Measurements from ENCODE around the gene NAXE.
A peak's percentile ranks its signal among the peaks of the same experiment; 100 is the strongest.
"Not testable (repeated sequence)": the region's sequence is repeated elsewhere in the genome, so short reads cannot be mapped to it uniquely, and the experiment has no call there.

NAXE gene

DNA sequence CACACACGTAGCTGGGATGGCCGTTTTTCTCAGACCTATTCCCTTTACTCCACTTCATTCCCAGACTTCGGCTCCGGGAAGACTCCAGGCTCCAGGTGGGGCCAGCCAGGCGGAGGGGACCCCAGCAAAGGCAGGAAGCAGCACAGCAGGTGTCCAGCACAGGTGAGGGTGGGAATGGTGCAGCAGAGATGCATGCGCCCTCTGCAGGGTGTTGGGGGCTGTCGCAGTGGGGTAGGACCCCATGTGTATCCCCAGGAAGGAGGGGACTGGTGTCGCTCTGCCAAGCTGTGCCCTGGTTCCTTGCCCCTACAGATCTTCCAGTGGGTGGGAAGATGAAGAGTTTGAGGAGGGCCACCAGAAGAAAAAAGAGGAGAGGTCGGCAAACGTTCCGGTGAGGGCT is 6.8 kb upstream of the NAXE start:
- TF ChIP-seq, protein P1, sequence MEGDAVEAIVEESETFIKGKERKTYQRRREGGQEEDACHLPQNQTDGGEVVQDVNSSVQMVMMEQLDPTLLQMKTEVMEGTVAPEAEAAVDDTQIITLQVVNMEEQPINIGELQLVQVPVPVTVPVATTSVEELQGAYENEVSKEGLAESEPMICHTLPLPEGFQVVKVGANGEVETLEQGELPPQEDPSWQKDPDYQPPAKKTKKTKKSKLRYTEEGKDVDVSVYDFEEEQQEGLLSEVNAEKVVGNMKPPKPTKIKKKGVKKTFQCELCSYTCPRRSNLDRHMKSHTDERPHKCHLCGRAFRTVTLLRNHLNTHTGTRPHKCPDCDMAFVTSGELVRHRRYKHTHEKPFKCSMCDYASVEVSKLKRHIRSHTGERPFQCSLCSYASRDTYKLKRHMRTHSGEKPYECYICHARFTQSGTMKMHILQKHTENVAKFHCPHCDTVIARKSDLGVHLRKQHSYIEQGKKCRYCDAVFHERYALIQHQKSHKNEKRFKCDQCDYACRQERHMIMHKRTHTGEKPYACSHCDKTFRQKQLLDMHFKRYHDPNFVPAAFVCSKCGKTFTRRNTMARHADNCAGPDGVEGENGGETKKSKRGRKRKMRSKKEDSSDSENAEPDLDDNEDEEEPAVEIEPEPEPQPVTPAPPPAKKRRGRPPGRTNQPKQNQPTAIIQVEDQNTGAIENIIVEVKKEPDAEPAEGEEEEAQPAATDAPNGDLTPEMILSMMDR (conservative IDR thresholded peaks at IDR 0.05; ENCODE audit: low read depth, low read length), result peak; percentile 13
- no peak for DNase-seq (ENCODE audit: low read depth)
- H3K4me3 ChIP-seq (ENCODE audit: low read depth, low read length), result no peak overlapping the region

- no peak for DNase-seq (ENCODE audit: low read depth)
- no peak overlapping the region for H3K4me3 ChIP-seq (ENCODE audit: low read depth, low read length)
- TF ChIP-seq, protein P1 (conservative IDR thresholded peaks at IDR 0.05; ENCODE audit: low read depth, low read length), result no peak
Measured at GRCh38 chr1:156586323-156586722, 5.3 kb upstream of the NAXE start.

DNA sequence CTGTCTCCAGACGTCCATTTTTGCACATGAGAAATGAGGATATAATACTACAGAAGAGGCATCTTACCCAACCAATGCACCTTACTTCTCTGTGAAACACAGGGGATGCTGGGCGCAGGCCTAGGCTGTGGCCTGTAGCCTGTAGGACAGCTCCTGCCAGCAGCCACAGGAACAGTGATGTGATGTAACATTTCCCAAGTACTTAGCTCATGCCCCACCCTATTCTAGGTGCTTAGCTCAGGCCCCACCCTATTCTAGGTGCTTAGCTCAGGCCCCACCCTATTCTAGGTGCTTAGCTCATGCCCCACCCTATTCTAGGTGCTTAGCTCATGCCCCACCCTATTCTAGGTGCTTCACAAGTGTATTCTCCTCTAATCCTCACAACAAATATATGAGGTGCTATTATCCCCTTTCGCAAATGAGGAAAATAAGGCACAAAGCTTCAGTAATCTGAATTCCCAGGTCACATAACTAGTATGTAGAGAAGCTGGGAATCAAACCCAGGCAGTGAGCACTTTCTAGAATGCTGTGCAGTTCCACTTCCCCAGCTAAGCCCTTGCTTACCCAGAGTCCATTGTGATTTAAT is 4.6 kb upstream of the NAXE start:
- DNase-seq (ENCODE audit: low read depth), result no peak
- TF ChIP-seq, protein P1 (conservative IDR thresholded peaks at IDR 0.05; ENCODE audit: low read depth, low read length), result no peak
- no peak overlapping the region for H3K4me3 ChIP-seq (ENCODE audit: low read depth, low read length)

DNA sequence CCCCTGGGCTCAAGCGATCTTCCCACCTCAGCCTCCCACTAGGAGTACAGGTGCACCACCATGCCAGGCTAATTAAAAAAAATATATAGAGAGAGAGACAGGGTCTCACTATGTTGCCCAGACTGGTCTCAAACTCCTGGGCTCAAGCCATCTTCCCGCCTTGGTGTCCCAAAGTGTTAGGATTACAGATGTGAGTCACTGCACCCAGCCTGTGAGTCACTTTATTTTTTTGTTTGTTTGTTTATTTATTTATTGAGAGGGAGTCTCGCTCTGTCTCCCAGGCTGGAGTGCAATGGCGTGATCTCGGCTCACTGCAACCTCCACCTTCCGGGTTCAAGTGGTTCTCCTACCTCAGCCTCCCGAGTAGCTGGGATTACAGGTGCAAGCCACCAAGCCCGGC is 3.6 kb upstream of the NAXE start:
- not testable (repeated sequence) for H3K4me3 ChIP-seq (ENCODE audit: low read depth, low read length); DNase-seq (ENCODE audit: low read depth)

DNA sequence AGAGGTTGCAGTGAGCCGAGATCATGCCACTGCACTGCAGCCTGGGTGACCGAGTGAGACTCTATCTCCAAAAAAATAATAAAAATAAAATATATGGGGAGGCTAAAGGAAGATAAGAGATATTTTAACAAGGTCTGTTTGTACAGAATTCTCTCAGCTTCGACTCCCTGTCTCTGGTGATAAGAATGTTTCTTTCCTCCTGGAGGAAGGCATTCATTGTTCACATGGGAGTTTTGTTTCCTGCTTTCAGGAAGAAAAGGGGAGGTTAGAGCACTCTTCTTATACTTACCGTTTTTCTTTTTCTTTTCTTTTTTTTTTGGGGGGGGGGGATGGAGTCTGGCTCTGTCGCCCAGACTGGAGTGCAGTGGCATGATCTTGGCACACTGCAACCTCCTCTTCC is 2.0 kb upstream of the NAXE start:
- H3K4me3 ChIP-seq (ENCODE audit: low read depth, low read length), result no peak overlapping the region
- DNase-seq (ENCODE audit: low read depth), result no peak
- TF ChIP-seq, protein P1 (conservative IDR thresholded peaks at IDR 0.05; ENCODE audit: low read depth, low read length), result no peak

DNA sequence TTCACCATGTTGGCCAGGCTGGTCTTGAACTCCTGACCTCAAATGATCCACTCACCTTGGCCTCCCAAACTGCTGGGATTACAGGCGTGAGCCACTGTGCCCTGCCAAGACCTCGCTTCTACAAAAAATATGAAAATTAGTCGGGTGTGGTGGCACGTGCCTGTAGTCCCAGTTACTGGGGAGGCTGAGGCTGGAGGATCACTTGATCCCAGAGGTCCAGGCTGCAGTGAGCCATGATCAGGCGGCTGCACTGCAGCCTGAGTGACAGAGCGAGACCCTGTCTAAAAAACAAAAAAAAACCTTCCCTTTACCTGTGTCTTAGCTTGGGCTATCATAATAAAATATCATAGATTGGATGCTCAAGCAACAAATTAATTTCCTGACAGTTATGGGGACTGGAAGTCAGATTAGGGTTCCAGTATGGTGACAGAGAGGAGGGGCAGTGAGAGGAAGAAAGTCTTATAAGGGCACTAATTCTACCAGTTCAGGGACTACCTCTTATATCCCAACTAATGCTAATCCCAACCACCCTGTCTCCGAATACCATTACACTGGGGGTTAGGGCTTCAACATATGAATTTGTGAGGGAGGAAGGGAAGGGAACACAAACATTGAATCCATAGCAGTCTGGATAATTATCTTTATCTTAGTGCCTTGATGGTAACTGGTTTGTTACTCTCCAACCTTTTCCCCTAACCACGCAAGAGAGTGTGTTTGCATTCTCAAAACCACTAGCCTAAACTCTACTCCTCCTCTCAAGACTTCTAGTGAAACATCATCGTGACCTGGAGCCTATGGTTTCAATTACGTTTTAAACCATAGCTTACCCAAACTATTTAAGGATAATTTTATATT is 1.0 kb upstream of the NAXE start:
- no peak overlapping the region for H3K4me3 ChIP-seq (ENCODE audit: low read depth, low read length)
- no peak for DNase-seq (ENCODE audit: low read depth)
- TF ChIP-seq, protein P1 (conservative IDR thresholded peaks at IDR 0.05; ENCODE audit: low read depth, low read length), result no peak

DNA sequence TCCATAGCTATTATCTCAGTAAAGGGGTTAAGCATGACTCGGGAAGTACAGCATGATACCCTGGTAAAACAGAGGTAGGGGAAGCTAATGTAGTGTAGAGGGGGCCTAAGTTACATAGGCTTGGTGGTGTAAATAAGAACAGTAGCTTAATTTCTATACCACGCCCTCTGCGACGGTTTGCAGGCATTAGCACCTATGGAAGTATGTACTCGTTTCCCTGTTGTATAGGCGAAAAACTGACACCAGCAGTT is 470 bp upstream of the NAXE start:
- H3K4me3 ChIP-seq (ENCODE audit: low read depth, low read length), result peak overlapping the region; percentile 89
- no peak for DNase-seq (ENCODE audit: low read depth)
- TF ChIP-seq, protein P1 (conservative IDR thresholded peaks at IDR 0.05; ENCODE audit: low read depth, low read length), result no peak

All from choroid plexus epithelial cell (primary cell).